ENCODE measurements around the gene ARFGAP3. TPM values are rescaled to one million over a fixed set of nuclear protein-coding genes. Genes with fewer than 3 reads are reported as not detected.

The ARFGAP3 gene
- total RNA-seq, 4 donors from 2014 or later = 43.0 to 106 (median 50.5) TPM

DNA sequence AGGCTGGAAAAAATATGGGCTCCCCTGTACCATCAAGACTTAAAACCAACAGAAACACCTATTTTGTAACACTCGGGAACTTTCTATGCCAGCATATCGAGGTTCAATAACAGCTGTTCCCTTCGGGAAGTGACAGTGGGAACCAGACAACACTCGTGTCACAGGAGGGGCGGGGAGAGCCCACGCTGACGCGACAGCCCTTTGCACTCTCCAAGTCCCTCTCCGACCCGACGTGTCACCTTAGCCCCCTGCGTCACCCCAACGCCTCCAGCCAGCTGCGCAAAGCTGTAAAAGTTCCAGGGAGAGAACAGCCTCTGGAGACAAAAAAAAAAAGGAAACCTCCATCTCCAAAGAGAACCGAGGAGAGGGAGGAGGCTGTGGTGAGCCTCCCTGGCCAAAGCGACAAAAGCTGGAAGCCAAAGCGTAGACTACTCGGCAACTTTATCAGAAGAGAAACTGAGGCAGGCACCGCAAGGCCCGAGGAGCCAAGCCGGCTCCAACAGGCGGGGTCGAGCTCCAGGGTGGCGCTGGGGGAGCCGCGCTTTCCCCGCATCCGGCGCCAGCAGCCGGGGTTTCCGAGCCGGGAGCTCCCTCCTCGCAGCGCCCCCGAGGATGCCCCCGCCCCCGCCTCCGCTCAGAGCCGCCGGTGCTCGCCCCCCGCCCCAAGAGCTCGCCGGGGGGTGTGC, 751 bp downstream of the ARFGAP3 start:
- no peak for TF ChIP-seq CTCF (IDR thresholded peaks at IDR 0.05)
- DNase-seq (ENCODE audit: low spot score) (no peak), ATAC-seq (ENCODE audit: low FRiP score) (peak; percentile 12)

- TF ChIP-seq CTCF (IDR thresholded peaks at IDR 0.05) = no peak
- no peak for DNase-seq (ENCODE audit: low spot score)
- ATAC-seq (ENCODE audit: low FRiP score) = no peak
These were observed 1.4 kb downstream of the ARFGAP3 start for GRCh38 chr22:42855721-42856120.

GRCh38 chr22:42855211-42855610, 1.9 kb downstream of the ARFGAP3 start:
- ATAC-seq (ENCODE audit: low FRiP score) (no peak), DNase-seq (ENCODE audit: low spot score) (no peak)
- no peak for TF ChIP-seq CTCF (IDR thresholded peaks at IDR 0.05)

DNA sequence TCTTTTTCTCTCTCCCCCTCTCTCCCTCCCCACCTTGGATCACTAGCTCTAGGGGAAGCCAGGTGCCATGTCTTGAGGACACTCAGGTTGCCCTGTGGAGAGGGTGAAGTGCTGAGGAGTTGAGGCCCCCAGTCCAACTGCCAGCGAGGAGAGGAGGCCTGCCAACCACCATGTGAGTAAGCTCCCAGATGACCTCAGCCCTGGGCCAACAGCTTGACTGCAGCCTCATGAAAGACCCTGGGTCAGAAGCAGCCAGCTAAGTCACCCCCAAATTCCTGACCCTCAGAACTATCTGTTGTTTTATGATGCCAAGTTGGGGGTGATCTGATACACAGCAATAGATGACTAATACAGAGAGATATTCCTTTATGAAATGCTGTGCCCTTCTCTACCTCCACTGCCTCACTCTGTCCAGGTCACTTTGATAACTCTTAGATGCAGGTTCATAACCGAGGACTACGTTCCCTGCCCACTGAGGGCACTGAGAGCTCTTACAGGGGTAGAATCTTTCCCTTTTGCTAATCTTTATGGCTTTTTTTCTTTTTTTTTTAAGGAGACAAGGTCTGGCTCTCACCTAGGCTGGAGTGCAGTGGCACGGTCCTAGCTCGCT, 8.0 kb downstream of the ARFGAP3 start:
- ATAC-seq (ENCODE audit: low FRiP score) = no peak
- no peak for DNase-seq (ENCODE audit: low spot score)
- TF ChIP-seq CTCF (IDR thresholded peaks at IDR 0.05) = no peak

DNA sequence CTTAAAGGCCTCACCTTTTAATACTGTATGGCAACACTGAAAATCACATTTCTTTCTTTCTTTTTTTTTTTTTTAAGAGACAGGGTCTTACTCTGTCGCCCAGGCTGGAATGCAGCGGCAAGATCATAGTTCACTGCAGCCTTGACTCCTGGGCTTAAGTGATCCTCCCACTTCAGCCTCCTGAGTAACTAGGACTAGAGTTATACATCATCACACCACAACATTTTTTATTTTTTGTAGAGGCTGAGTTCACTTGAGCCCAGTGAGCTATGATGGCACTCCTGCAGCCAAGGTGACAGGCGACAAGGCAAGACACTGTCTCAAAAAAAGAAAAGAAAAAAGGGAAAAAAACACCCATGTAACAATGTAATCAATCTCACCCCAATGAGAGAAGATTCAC, 10.0 kb downstream of the ARFGAP3 start:
- ATAC-seq (ENCODE audit: low FRiP score) = no peak
- no peak for TF ChIP-seq CTCF (IDR thresholded peaks at IDR 0.05)
- DNase-seq (ENCODE audit: low spot score) = no peak

GRCh38 chr22:42844756-42845155, 12.3 kb downstream of the ARFGAP3 start:
- DNase-seq (ENCODE audit: low spot score) = no peak
- TF ChIP-seq CTCF (IDR thresholded peaks at IDR 0.05) = no peak
- ATAC-seq (ENCODE audit: low FRiP score) = peak; percentile 62

Measured in omental fat pad (tissue), 4 donors.